GM12878 (cell line): ENCODE results near the gene PLEKHA6. TPM values are rescaled to one million over a fixed set of nuclear protein-coding genes. Genes with fewer than 3 reads are reported as not detected.

Experiments
- ATAC-seq: fragments of 200-7000 bp; cut with Tn5 transposase; 3 replicates; pipeline ENCODE4 v1.9.1; 2020; ENCODE audit warnings: mild to moderate bottlenecking, moderate library complexity
- BruUV-seq: library from RNA; stranded (reverse); fragments of 400-500 nt; replicated peaks from 2 replicates; lab custom pipeline; 2021; lab: Mats Ljungman, UMichigan
- CTCF ChIA-PET: fragments of 300-600 bp; sonication (Branson Sonifier 250); formaldehyde crosslinking; extraction: SDS; loops from one replicate; lab custom pipeline; 2021; ENCODE audit warnings: inconsistent platforms; lab: Yijun Ruan, JAX
- POLR2A ChIA-PET: fragments of 350-600 bp; formaldehyde crosslinking; extraction: SDS; loops from one replicate; lab custom pipeline; 2021; ENCODE audit warnings: inconsistent platforms; lab: Charles Lee
- RAD21 ChIA-PET: fragments of 300-600 bp; sonication (Branson Sonifier 250); formaldehyde crosslinking; loops from one replicate; lab custom pipeline; 2023; ENCODE audit warnings: antibody characterized with exemption; ENCODE audit not compliant: unreplicated experiment; lab: Charles Lee
- SMC1A ChIA-PET: fragments of 300-600 bp; sonication (Branson Sonifier 250); formaldehyde crosslinking; loops from one replicate; lab custom pipeline; 2023; ENCODE audit not compliant: unreplicated experiment, uncharacterized antibody; lab: Charles Lee
- DNase-seq: peaks from one replicate; pipeline ENCODE4 v3.0.0-alpha.2; 2011; ENCODE audit warnings: low read depth, low spot score
- FAIRE-seq: peaks from 3 replicates; lab custom pipeline; 2011; peaks lifted over from hg19 to GRCh38; lab: Jason Lieb, UNC
- H2AFZ ChIP-seq: 2 replicates; pipeline ENCODE4 v1.6.0; 2011; ENCODE audit warnings: low read depth, low read length, control low read depth; ENCODE audit not compliant: control insufficient read depth
- H3K27ac ChIP-seq: 2 replicates; pipeline ENCODE4 v1.5.1; 2011; ENCODE audit warnings: control low read depth; ENCODE audit not compliant: control insufficient read depth, insufficient read depth
- H3K27me3 ChIP-seq, 2 experiments: replicated peaks in 1 of 2; 2 replicates each; pipeline versions ENCODE4 v1.6.0 to v1.6.1; 2011; ENCODE audit warnings: low read length in 1 of 2; ENCODE audit not compliant: control insufficient read depth in 2 of 2, insufficient read depth in 2 of 2
- H3K36me3 ChIP-seq, 2 experiments: 2 replicates each; pipeline ENCODE4 v1.5.1; 2011; ENCODE audit warnings: low read length in 1 of 2; ENCODE audit not compliant: control insufficient read depth in 2 of 2, insufficient read depth in 2 of 2
- H3K4me1 ChIP-seq: 2 replicates; pipeline ENCODE4 v1.6.1; 2011; ENCODE audit warnings: mild to moderate bottlenecking, low read length, moderate library complexity, mixed read lengths; ENCODE audit not compliant: control insufficient read depth, insufficient read depth
- H3K4me2 ChIP-seq: 2 replicates; pipeline ENCODE4 v1.6.0; 2011; ENCODE audit warnings: control low read depth; ENCODE audit not compliant: control insufficient read depth, insufficient read depth
- H3K4me3 ChIP-seq: fragments of 200-600 bp; sonication (generic); 2 replicates; pipeline ENCODE4 v1.5.1; 2016
- H3K79me2 ChIP-seq: 2 replicates; pipeline ENCODE4 v1.6.0; 2011; ENCODE audit warnings: low read length; ENCODE audit not compliant: control insufficient read depth, insufficient read depth
- H3K9ac ChIP-seq: 2 replicates; pipeline ENCODE4 v1.8.0; 2011; ENCODE audit warnings: low read length, control low read depth, mixed read lengths; ENCODE audit not compliant: control insufficient read depth, insufficient read depth
- H3K9me3 ChIP-seq: replicated peaks from 3 replicates; pipeline ENCODE4 v1.5.1; 2011; ENCODE audit warnings: mild to moderate bottlenecking, low read length; ENCODE audit not compliant: control insufficient read depth, insufficient read depth
- H4K20me1 ChIP-seq: 2 replicates; pipeline ENCODE4 v1.6.0; 2011; ENCODE audit not compliant: control insufficient read depth, insufficient read depth
- FOS ChIP-seq: IDR thresholded peaks from 3 replicates; pipeline ENCODE4 v1.6.1; 2011; ENCODE audit warnings: borderline replicate concordance; ENCODE audit not compliant: insufficient read length; ENCODE audit errors: extremely low read depth
- JUNB ChIP-seq: IDR thresholded peaks from 2 replicates; pipeline ENCODE4 v1.6.1; 2016; ENCODE audit warnings: antibody characterized with exemption, mild to moderate bottlenecking
- MEF2A ChIP-seq: IDR thresholded peaks from 2 replicates; pipeline ENCODE4 v1.6.1; 2011; ENCODE audit warnings: low read depth, mild to moderate bottlenecking, low read length, moderate library complexity; ENCODE audit not compliant: insufficient read depth
- MTA2 ChIP-seq: fragments of 450-650 bp; IDR thresholded peaks from 2 replicates; pipeline ENCODE4 v1.6.1; 2016; ENCODE audit warnings: low read depth, mild to moderate bottlenecking, moderate library complexity
- NR2F1 ChIP-seq: fragments of 450-650 bp; conservative IDR thresholded peaks from 2 replicates; pipeline ENCODE4 v1.6.1; 2017; ENCODE audit warnings: mild to moderate bottlenecking
- PKNOX1 ChIP-seq: fragments of 450-650 bp; IDR thresholded peaks from 2 replicates; pipeline ENCODE4 v1.6.1; 2016; ENCODE audit warnings: mild to moderate bottlenecking
- SIX5 ChIP-seq: IDR thresholded peaks from 2 replicates; pipeline ENCODE4 v1.6.1; 2011; ENCODE audit warnings: mild to moderate bottlenecking, low read depth, low read length, moderate library complexity; ENCODE audit not compliant: severe bottlenecking
- SMAD5 ChIP-seq: IDR thresholded peaks from 2 replicates; pipeline ENCODE4 v1.6.1; 2016; ENCODE audit warnings: antibody characterized with exemption, low read depth
- TBL1XR1 ChIP-seq: IDR thresholded peaks from 2 replicates; pipeline ENCODE4 v1.6.1; 2012; ENCODE audit warnings: low read depth, low read length, improper control_type of control experiment
- ZNF217 ChIP-seq: fragments of 450-650 bp; IDR thresholded peaks from 2 replicates; pipeline ENCODE4 v1.6.1; 2017; ENCODE audit warnings: antibody characterized with exemption, mild to moderate bottlenecking
- ZZZ3 ChIP-seq: IDR thresholded peaks from 2 replicates; pipeline ENCODE4 v1.6.1; 2011; ENCODE audit warnings: low read depth; ENCODE audit not compliant: control insufficient read depth, insufficient read length
- WGBS: methylation state at CpG from one replicate; pipeline ENCODE4 v1.1.6; 2016; ENCODE audit warnings: low lambda C conversion rate; ENCODE audit not compliant: insufficient replicate concordance, insufficient coverage; ENCODE audit errors: missing lambda C conversion rate; 5-methylcytosine and 5-hydroxymethylcytosine counted together
- in situ Hi-C: fragments of 300-500 bp; cut with MboI; formaldehyde crosslinking; loops from 9 replicates; pipeline ENCODE4 v1.14.3; 2018; ENCODE audit warnings: mixed read lengths
- intact Hi-C: fragments of 100-400 bp; cut with micrococcal nuclease; formaldehyde crosslinking; loops from one replicate; pipeline ENCODE4 v1.14.2; 2022; ENCODE audit not compliant: unreplicated experiment
- polyA plus RNA-seq, 11 experiments: library from polyadenylated mRNA; depleted of rRNA in 4 of 11; unstranded in 6 of 11; stranded (reverse) in 5 of 11; fragments of >200 nt; fragmentation: Nextera tagmentation in 4 of 11; fragmentation: Illumina TruSeq in 1 of 11; extraction: Ambion mirVana in 4 of 11; extraction: Trizol in 1 of 11; gene quantifications; 1 replicate in 1 of 11; 2 replicates in 10 of 11; pipeline versions ENCODE4 v1.2.1 to v1.2.3, GENCODE V29; 2011 to 2016; ENCODE audit warnings: inconsistent platforms in 2 of 11, missing spikeins in 2 of 11, low read depth in 1 of 11
- total RNA-seq, 4 experiments: library from RNA; depleted of rRNA in 3 of 4; stranded (reverse); fragments of >200 nt in 3 of 4; fragmentation: Illumina TruSeq in 1 of 4; extraction: Trizol in 1 of 4; gene quantifications; 2 replicates each; pipeline versions ENCODE4 v1.2.1 to v1.2.3, GENCODE V29; 2013 to 2021
- TF ChIP-seq, protein P1 (sequence below), 3 experiments: IDR thresholded peaks in 2 of 3; conservative IDR thresholded peaks in 1 of 3; 2 replicates each; pipeline ENCODE4 v1.5.1; 2011; ENCODE audit warnings: low read depth in 3 of 3, low read length in 3 of 3, mild to moderate bottlenecking in 3 of 3, control low read depth in 2 of 3, moderate library complexity in 2 of 3, inconsistent platforms in 1 of 3, mixed read lengths in 1 of 3; ENCODE audit not compliant: control insufficient read depth in 2 of 3, insufficient read depth in 1 of 3; ENCODE audit errors: extremely low read depth in 1 of 3

PLEKHA6 gene
- total and polyA plus RNA-seq, 10 of the 15 experiments (the other 5 are each of a cell fraction or from before 2014, with no cell fraction given): 0.04 to 0.81 (median 0.19) TPM; not detected in 4

DNA sequence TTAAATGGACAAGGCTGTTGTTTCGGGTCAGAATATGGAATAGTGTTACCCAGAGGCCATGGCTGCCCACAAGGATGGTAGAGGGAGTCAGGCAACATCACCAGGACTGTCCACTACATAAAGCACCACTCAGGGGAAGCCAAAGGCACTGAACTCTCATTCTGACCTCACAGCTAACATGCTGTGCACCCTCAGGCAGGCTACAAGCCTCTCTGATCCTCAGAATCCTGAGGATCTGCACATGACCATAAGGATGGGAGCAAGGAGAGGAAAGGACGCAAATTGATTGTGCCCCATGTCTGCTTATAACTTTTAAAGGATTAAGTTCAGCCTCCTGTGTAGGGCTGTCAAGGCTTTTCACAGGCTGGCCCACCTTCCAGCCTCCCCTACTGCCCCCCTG is 38.7 kb downstream of the PLEKHA6 start:
- intact Hi-C loops: no loop called here
- H3K4me1 ChIP-seq: no peaks in the 10 kb centered on the region
- no TSS peak for BruUV-seq
- H3K27me3 ChIP-seq: peaks cover 0 to 8% of the 10 kb centered on the region in 2 experiments; a peak in 2 of 4 replicates
- FAIRE-seq: no peak
- SMC1A ChIA-PET: no interaction called here
- ATAC-seq: no peak
- CTCF ChIA-PET: interaction anchor here (0.6 kb wide), 1 partner anchor 12 kb away, joined by 3 read pairs; no protein-coding TSS in a partner anchor
- no peak overlapping the region for H3K9ac ChIP-seq
- no peak overlapping the region for H3K4me2 ChIP-seq
- H3K36me3 ChIP-seq: no peaks in the 10 kb centered on the region
- no peak overlapping the region for H2AFZ ChIP-seq
- H3K4me3 ChIP-seq: no peak overlapping the region
- H3K27ac ChIP-seq: no peak overlapping the region
- H4K20me1 ChIP-seq: no peaks in the 10 kb centered on the region
- POLR2A ChIA-PET: no interaction called here
- H3K79me2 ChIP-seq: no peaks in the 10 kb centered on the region
- RAD21 ChIA-PET: no interaction called here
- no peak for DNase-seq
- H3K9me3 ChIP-seq: no peaks in the 10 kb centered on the region
- in situ Hi-C loops: no loop called here
- WGBS: 39% methylated on average over 2 of the region's 2 CpGs
- TF ChIP-seq PKNOX1 (no peak), JUNB (no peak), MEF2A (no peak), ZZZ3 (no peak), TBL1XR1 (no peak), SIX5 (no peak), ZNF217 (no peak), FOS (no peak), MTA2 (no peak), NR2F1 (no peak), SMAD5 (no peak)
- TF ChIP-seq, protein P1, sequence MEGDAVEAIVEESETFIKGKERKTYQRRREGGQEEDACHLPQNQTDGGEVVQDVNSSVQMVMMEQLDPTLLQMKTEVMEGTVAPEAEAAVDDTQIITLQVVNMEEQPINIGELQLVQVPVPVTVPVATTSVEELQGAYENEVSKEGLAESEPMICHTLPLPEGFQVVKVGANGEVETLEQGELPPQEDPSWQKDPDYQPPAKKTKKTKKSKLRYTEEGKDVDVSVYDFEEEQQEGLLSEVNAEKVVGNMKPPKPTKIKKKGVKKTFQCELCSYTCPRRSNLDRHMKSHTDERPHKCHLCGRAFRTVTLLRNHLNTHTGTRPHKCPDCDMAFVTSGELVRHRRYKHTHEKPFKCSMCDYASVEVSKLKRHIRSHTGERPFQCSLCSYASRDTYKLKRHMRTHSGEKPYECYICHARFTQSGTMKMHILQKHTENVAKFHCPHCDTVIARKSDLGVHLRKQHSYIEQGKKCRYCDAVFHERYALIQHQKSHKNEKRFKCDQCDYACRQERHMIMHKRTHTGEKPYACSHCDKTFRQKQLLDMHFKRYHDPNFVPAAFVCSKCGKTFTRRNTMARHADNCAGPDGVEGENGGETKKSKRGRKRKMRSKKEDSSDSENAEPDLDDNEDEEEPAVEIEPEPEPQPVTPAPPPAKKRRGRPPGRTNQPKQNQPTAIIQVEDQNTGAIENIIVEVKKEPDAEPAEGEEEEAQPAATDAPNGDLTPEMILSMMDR (IDR thresholded peaks at IDR 0.05 in 2 of 3, conservative IDR thresholded peaks at IDR 0.05 in 1 of 3; ENCODE audit: control insufficient read depth in 2 of 3, extremely low read depth in 1 of 3, insufficient read depth in 1 of 3, low read depth in 3 of 3, low read length in 3 of 3): no peak
